ENCODE results near the gene MYF5.
"Not testable (repeated sequence)": the region's sequence is repeated elsewhere in the genome, so short reads cannot be mapped to it uniquely, and the experiment has no call there.

Gene MYF5

GRCh38 chr12:80716696-80717469, at the start of gene MYF5:
MYF5 (plus strand) TSS chr12:80716912; CDS start chr12:80717064, 152 bp downstream.
- no peak for DNase-seq

- no peak for DNase-seq
Measured at GRCh38 chr12:80670214-80670613, 46.5 kb upstream of the MYF5 start.

- DNase-seq = not testable (repeated sequence)
Measured at GRCh38 chr12:80676042-80676636, 40.6 kb upstream of the MYF5 start.

DNA sequence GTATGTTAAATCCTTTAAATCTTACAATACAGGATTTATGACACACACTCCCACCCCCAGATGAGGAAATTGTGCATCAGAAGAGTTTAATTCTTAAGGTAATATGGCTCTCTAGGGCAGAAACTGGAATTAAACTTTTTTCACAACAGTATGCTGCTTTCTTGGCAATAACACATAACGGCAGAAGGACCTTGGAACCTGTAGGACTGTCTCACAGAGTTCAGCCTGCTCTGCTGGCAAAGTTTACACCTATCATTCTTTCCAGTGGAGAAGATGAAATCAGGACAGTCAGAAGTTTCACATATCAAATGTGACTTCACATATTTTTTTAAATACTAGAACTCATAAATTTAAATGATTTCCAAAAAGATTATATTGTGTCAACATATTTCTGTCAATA, 39.9 kb upstream of the MYF5 start:
- DNase-seq = no peak

DNA sequence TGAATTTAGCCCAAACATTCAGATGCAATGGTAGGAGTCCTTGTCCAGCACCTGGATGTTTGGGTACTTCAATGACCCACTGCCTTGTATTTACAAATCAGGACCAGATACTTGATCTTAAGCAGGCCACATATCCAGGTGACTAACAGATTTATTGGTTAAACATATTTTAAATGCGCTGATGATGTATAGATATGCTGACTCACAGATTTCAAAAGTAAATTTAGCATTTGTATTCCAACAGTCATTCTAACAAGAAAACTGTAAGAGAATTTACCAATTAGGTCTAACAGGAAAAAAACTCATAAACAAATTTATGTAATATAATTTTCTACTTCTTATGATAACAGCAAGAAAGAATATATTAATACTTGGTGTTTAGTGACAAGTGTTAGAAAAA, 38.7 kb upstream of the MYF5 start:
- DNase-seq = no peak

GRCh38 chr12:80679346-80680131, 37.2 kb upstream of the MYF5 start:
- DNase-seq = no peak

DNA sequence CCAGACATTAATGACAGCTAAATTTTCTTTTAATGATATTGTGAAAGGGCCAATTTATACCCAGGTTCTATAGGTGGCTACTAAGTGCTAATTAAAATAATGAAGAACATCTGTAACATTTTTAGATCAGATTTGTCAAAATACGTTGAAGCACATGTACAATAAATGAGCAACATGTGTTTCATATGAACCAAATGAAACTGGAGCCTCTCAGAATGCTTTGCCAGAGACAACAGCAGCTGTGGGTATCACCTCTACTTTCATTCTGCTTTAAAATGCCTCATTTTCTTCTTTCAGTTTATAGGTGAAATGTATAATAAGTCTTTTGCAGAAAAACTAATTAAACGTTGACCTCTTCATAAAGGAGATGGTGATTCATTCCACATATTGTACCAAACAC, 35.4 kb upstream of the MYF5 start:
- no peak for DNase-seq

DNA sequence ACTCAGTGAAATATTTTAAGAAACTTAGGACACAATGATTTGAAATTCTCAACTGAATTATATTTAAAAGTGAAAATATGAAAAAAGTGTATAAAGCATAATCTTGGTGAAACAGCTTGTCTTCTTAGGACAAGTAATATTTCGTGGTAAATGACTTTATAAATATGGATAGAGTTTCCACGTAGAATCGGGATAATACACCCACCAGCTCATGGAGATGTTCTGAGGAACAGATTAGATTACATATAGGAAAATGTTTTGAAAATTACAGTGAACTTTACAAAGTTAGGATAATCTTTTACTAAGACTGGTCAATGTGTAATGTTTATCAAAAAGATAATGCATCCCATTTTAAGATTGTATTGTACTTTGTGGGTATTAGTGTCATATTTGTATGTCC, 34.9 kb upstream of the MYF5 start:
- no peak for DNase-seq

DNA sequence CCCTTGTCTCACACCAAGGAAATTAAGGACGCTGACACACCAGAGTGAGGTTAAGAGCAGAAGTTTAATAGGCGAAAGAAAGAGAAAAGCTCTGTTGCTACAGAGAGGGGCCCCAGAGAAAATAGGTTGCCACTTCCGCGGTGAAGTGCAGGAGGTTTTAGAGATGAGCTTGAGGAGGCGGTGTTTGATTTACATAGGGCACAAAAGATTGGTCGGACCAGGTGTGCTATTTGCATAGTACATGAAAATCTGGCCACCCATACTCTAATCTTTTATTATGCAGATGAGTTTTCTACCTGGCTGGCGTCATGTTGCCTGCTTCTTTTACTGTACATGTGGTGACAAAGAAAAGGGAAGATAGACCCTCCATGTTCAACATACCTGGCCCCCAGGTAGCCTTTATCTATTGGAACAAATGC, 32.6 kb upstream of the MYF5 start:
- peak; percentile 33 for DNase-seq

DNA sequence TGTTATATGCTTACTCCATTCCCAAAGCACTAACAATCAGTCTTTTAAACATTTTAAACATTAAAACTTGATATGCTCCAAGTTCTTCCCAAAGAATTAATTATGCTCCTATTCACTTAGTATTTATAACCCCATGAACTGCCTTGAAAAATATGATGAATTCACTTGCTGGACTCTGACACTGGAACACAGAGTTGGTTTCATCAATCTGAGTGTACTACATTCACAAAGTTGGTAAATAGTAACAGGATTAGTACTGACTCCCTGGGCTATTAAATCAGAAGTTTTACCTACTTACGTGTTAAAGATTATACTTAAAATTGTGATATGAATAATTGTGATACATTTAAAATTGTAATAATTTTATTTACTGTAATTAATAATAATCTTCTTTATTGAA, 26.6 kb upstream of the MYF5 start:
- no peak for DNase-seq

GRCh38 chr12:80690513-80690912, 26.2 kb upstream of the MYF5 start:
- DNase-seq = no peak

GRCh38 chr12:80692114-80692513, 24.6 kb upstream of the MYF5 start:
- no peak for DNase-seq

GRCh38 chr12:80697270-80697887, 19.3 kb upstream of the MYF5 start:
- DNase-seq = no peak

GRCh38 chr12:80698256-80698655, 18.5 kb upstream of the MYF5 start:
- DNase-seq = no peak

- no peak for DNase-seq
Measured at GRCh38 chr12:80698847-80699542, 17.7 kb upstream of the MYF5 start.

DNA sequence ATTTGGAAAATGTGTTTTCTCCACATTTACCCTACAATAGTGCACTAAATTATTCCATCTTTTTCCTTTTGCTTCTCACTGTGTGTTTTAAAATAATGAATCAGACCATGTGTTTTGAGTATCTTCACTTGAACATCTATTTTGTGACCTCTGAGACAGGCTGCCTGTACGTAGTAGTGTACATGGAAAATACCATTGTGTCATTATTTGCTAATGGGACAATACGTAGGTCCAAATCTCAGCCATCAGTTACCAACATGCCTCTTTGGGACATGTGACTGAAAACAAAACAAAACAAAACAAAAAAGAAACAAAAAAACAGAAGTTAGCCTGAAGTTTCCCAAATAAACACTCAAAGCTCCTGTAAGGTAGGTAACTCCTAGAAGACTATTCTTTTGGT, 16.4 kb upstream of the MYF5 start:
- DNase-seq = no peak

DNA sequence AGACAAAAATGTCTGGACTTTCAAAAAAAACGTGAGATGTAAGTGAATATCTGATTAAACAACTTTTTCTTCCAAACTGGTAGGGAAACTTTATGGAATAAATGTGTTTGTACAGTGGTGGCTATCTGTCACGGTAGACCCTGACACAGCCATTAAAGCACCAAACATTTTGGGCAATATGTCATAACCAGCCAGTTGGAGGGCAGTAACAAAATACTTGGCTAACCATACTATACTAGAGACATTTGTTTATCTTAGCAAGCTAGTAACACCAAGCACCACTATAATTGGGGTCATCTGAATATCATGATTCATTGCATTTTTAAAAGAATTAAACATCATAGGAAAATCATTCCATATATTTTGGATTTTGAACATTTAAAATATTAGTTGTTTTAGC, 15.3 kb upstream of the MYF5 start:
- no peak for DNase-seq

- DNase-seq = no peak
Measured at GRCh38 chr12:80702889-80703805, 13.6 kb upstream of the MYF5 start.

DNA sequence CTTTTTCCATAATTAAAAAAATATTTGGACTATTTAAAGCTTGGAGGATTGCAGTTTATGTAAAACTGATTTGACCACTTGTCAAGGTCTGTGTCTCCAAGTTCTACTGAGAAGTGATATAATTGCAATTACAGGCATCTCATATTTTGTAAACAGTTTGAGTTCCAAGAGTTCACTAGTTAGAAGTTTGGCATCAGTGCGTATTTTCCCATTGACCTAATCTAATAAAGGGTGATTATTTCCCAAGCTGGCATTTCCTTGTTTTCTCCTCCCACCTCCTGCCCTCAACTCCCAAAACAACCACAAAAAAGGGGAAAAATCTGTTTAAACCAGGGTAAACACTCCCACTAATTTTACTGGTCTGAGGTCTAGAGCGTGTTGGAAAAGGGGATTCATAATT, 12.3 kb upstream of the MYF5 start:
- DNase-seq = no peak

GRCh38 chr12:80707126-80707829, 9.4 kb upstream of the MYF5 start, which contains the start of gene MYF6:
MYF6 (plus strand) TSS chr12:80707634; CDS start chr12:80707720, 86 bp downstream.
- no peak for DNase-seq

DNA sequence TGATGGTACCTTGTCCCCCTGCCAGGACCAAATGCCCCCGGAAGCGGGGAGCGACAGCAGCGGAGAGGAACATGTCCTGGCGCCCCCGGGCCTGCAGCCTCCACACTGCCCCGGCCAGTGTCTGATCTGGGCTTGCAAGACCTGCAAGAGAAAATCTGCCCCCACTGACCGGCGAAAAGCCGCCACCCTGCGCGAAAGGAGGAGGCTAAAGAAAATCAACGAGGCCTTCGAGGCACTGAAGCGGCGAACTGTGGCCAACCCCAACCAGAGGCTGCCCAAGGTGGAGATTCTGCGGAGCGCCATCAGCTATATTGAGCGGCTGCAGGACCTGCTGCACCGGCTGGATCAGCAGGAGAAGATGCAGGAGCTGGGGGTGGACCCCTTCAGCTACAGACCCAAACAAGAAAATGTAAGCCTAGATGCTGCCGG, 8.9 kb upstream of the MYF5 start:
- no peak for DNase-seq
